DOHH2 (cell line): ENCODE measurements around the gene SMOC1.

Experiments used
- CTCF ChIP-seq: fragments of 200-600 bp; sonication (generic); IDR thresholded peaks from one replicate; pipeline ENCODE4 v1.5.1; 2014; ENCODE audit warnings: antibody characterized with exemption, mild to moderate bottlenecking, low read depth, low read length; ENCODE audit not compliant: poor library complexity, severe bottlenecking
- EZH2phosphoT487 ChIP-seq: fragments of 200-600 bp; sonication (generic); IDR thresholded peaks from 2 replicates; pipeline ENCODE4 v1.6.1; 2017; ENCODE audit warnings: borderline replicate concordance, mild to moderate bottlenecking, antibody characterized with exemption, low read length, moderate library complexity, mixed read lengths

GRCh38 chr14:69956970-69957369, 77.8 kb downstream of the SMOC1 start:
- TF ChIP-seq CTCF (no peak), EZH2phosphoT487 (no peak)
